ENCODE data around the gene PTPRQ.

The PTPRQ gene

DNA sequence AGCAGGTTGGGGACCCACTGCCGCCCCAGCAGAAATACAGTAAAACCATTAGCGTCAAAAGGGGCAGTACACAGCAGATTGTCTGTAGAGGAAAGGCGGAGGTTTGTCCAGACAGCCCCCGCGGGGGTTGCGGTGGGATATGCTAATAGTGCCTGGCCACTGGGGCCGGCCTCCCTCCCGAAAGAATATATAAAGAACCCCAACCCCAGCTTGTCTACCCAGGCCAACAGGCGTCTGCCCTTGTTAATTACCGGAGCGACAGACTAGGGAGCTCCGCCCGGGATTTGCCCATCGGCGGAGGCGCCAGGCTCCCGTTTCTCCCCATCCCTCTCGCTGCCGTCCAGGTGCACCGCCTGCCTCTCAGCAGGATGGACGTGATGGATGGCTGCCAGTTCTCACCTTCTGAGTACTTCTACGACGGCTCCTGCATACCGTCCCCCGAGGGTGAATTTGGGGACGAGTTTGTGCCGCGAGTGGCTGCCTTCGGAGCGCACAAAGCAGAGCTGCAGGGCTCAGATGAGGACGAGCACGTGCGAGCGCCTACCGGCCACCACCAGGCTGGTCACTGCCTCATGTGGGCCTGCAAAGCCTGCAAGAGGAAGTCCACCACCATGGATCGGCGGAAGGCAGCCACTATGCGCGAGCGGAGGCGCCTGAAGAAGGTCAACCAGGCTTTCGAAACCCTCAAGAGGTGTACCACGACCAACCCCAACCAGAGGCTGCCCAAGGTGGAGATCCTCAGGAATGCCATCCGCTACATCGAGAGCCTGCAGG lies 272.8 kb downstream of the PTPRQ start, which contains the start of gene MYF5:
MYF5 (plus strand) TSS at position 217 of the 774 bp plus-strand sequence; CDS start at position 369, 152 bp downstream.
- no peak for DNase-seq (ENCODE audit: low read depth)
- TF ChIP-seq, protein P1, sequence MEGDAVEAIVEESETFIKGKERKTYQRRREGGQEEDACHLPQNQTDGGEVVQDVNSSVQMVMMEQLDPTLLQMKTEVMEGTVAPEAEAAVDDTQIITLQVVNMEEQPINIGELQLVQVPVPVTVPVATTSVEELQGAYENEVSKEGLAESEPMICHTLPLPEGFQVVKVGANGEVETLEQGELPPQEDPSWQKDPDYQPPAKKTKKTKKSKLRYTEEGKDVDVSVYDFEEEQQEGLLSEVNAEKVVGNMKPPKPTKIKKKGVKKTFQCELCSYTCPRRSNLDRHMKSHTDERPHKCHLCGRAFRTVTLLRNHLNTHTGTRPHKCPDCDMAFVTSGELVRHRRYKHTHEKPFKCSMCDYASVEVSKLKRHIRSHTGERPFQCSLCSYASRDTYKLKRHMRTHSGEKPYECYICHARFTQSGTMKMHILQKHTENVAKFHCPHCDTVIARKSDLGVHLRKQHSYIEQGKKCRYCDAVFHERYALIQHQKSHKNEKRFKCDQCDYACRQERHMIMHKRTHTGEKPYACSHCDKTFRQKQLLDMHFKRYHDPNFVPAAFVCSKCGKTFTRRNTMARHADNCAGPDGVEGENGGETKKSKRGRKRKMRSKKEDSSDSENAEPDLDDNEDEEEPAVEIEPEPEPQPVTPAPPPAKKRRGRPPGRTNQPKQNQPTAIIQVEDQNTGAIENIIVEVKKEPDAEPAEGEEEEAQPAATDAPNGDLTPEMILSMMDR (IDR thresholded peaks at IDR 0.05; ENCODE audit: low read depth, low read length, missing control alignments): no peak
- H3K4me3 ChIP-seq (ENCODE audit: low read depth, low read length): no peak within 1 kb of the TSS

DNA sequence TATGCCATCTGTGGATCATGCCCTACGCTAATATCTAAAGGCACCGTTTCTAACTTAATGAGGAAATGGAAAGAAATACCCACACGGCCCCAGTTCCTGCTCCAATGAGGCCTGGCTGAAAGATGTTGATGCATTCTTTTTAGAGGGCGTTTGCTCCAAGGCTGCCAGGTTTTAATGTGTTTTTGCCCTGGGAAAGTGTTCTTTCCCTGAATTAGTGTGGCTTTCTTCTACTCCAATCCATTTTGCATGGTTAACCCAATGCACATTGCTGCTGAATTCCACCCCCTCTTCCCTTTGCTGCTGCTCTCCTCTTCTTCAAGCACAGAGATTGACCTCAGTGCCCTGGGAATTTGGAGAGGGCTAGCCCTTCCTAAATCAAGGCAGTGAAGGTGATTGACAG lies 273.8 kb downstream of the PTPRQ start:
- no peak for DNase-seq (ENCODE audit: low read depth)
- TF ChIP-seq, protein P1 (IDR thresholded peaks at IDR 0.05; ENCODE audit: low read depth, low read length, missing control alignments): no peak
- no peak overlapping the region for H3K4me3 ChIP-seq (ENCODE audit: low read depth, low read length)

DNA sequence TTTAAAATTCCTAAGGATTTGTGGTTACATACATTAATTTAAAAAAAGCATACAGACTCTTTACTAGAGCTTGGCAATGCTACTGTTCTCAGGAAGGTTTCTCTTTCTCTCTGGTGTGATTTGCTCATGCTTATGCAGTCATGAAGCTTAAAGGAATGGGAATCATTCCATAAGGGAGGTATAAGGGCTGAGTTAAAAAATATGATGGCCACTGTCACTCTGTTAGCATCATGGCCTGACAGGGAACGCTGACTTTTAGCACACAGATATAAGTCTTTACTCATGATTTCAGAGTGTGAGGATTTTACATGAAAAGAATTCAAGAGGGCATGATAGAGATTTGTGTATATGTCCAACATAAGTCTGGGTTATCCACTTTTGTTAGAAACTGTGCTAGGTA lies 276.5 kb downstream of the PTPRQ start:
- no peak overlapping the region for H3K4me3 ChIP-seq (ENCODE audit: low read depth, low read length)
- no peak for DNase-seq (ENCODE audit: low read depth)
- TF ChIP-seq, protein P1 (IDR thresholded peaks at IDR 0.05; ENCODE audit: low read depth, low read length, missing control alignments): no peak

DNA sequence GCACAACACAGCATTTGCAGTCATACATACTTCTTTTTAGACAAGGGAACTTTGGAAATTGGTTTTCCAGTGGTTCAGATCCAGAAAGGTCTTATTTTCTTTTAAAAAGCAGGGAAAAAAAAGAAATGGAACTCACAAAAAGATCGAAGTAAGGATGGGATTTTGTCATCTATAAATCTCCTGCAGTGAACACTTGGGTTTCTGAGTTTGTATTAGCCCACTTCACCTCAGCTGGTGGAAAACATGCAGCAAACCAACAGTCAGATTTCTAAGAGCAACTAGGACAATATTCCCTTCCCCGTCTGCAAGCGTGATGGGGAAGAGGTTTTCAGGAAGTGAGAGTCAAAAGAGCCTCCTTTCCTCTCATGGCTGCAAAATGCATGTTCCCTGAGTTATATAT lies 277.3 kb downstream of the PTPRQ start:
- no peak overlapping the region for H3K4me3 ChIP-seq (ENCODE audit: low read depth, low read length)
- TF ChIP-seq, protein P1 (IDR thresholded peaks at IDR 0.05; ENCODE audit: low read depth, low read length, missing control alignments): no peak
- DNase-seq (ENCODE audit: low read depth): no peak
